HG03064 (cell line): Measurements from ENCODE around the gene G6PC2.

Experiments
- ATAC-seq: cut with Tn5 transposase; IDR thresholded peaks from one replicate; pipeline ENCODE4 v1.9.1; 2021; ENCODE audit warnings: low read depth; ENCODE audit not compliant: unreplicated experiment

G6PC2 gene

GRCh38 chr2:168941297-168941696 is 40.2 kb downstream of the G6PC2 start:
- no peak for ATAC-seq

- no peak for ATAC-seq
These were observed 43.0 kb downstream of the G6PC2 start for GRCh38 chr2:168944065-168944464.

GRCh38 chr2:168945508-168945907 is 44.4 kb downstream of the G6PC2 start:
- ATAC-seq: no peak

- ATAC-seq: no peak
These were observed 47.6 kb downstream of the G6PC2 start for GRCh38 chr2:168948621-168949212.

GRCh38 chr2:168949324-168949723 is 48.2 kb downstream of the G6PC2 start:
- no peak for ATAC-seq

GRCh38 chr2:168951871-168952270 is 50.8 kb downstream of the G6PC2 start:
- ATAC-seq: no peak

- no peak for ATAC-seq
These were observed 51.3 kb downstream of the G6PC2 start for GRCh38 chr2:168952424-168952823.

GRCh38 chr2:168954256-168954655 is 53.2 kb downstream of the G6PC2 start:
- ATAC-seq: no peak

GRCh38 chr2:168955321-168955720 is 54.2 kb downstream of the G6PC2 start:
- ATAC-seq: no peak

GRCh38 chr2:168956392-168956791 is 55.3 kb downstream of the G6PC2 start:
- ATAC-seq: no peak
